Osteocyte (in vitro differentiated cells): ENCODE results near the gene PIK3C2G. TPM values are rescaled to one million over a fixed set of nuclear protein-coding genes. Genes with fewer than 3 reads are reported as not detected.

Experiments
- DNase-seq: peaks from one replicate; pipeline ENCODE4 v3.0.0; 2021; ENCODE audit warnings: mixed read lengths; ENCODE audit not compliant: unreplicated experiment; ENCODE audit errors: extremely low spot score
- H3K27ac Mint-ChIP-seq: one replicate; pipeline ENCODE4 v1.8.0; 2021; ENCODE audit warnings: mild to moderate bottlenecking, mixed read lengths; ENCODE audit not compliant: unreplicated experiment
- H3K27me3 Mint-ChIP-seq: one replicate; pipeline ENCODE4 v1.8.0; 2021; ENCODE audit warnings: mixed read lengths; ENCODE audit not compliant: unreplicated experiment
- H3K36me3 Mint-ChIP-seq: one replicate; pipeline ENCODE4 v1.8.0; 2021; ENCODE audit warnings: mixed read lengths; ENCODE audit not compliant: unreplicated experiment
- H3K4me1 Mint-ChIP-seq: one replicate; pipeline ENCODE4 v1.8.0; 2021; ENCODE audit warnings: mixed read lengths; ENCODE audit not compliant: unreplicated experiment
- H3K4me3 Mint-ChIP-seq: one replicate; pipeline ENCODE4 v1.8.0; 2021; ENCODE audit warnings: mild to moderate bottlenecking, moderate library complexity, mixed read lengths; ENCODE audit not compliant: unreplicated experiment
- H3K9me3 Mint-ChIP-seq: one replicate; pipeline ENCODE4 v1.8.0; 2021; ENCODE audit warnings: mixed read lengths; ENCODE audit not compliant: unreplicated experiment
- total RNA-seq: library from RNA; stranded (reverse); gene quantifications from 2 replicates; pipeline ENCODE4 v1.2.1, GENCODE V29; 2021
- TF ChIP-seq, protein P1 (sequence below): fragments of 200-600 bp; sonication (generic); IDR thresholded peaks from 2 replicates; pipeline ENCODE4 v1.5.0; 2021; ENCODE audit warnings: antibody characterized with exemption, mild to moderate bottlenecking, moderate library complexity

PIK3C2G gene
- total RNA-seq, 1 donor from 2014 or later: not detected

DNA sequence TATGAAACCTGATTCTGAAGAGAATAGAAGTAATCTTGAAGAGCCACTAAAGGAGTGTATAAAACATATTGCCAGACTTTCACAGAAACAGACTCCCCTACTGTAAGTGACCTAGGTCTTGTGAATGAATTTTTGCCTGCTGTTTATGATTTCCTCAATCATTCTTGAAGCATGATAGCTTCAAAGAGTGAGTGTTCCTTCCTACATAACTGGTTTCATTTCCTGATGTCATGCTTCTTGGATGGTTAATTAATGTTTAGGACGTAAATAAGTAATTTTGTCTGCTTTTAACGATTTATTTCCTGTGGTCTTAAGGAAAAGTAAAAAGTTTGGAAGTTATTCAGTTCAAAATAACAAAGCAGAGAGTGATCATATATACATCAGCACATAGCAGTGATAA is 129.8 kb downstream of the PIK3C2G start:
- H3K9me3 Mint-ChIP-seq: no peaks in the 10 kb centered on the region
- no peak for DNase-seq
- no peaks in the 10 kb centered on the region for H3K4me1 Mint-ChIP-seq
- TF ChIP-seq, protein P1, sequence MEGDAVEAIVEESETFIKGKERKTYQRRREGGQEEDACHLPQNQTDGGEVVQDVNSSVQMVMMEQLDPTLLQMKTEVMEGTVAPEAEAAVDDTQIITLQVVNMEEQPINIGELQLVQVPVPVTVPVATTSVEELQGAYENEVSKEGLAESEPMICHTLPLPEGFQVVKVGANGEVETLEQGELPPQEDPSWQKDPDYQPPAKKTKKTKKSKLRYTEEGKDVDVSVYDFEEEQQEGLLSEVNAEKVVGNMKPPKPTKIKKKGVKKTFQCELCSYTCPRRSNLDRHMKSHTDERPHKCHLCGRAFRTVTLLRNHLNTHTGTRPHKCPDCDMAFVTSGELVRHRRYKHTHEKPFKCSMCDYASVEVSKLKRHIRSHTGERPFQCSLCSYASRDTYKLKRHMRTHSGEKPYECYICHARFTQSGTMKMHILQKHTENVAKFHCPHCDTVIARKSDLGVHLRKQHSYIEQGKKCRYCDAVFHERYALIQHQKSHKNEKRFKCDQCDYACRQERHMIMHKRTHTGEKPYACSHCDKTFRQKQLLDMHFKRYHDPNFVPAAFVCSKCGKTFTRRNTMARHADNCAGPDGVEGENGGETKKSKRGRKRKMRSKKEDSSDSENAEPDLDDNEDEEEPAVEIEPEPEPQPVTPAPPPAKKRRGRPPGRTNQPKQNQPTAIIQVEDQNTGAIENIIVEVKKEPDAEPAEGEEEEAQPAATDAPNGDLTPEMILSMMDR: no peak
- H3K27ac Mint-ChIP-seq: no peak overlapping the region
- no peaks in the 10 kb centered on the region for H3K27me3 Mint-ChIP-seq
- no peaks in the 10 kb centered on the region for H3K36me3 Mint-ChIP-seq
- no peak overlapping the region for H3K4me3 Mint-ChIP-seq

DNA sequence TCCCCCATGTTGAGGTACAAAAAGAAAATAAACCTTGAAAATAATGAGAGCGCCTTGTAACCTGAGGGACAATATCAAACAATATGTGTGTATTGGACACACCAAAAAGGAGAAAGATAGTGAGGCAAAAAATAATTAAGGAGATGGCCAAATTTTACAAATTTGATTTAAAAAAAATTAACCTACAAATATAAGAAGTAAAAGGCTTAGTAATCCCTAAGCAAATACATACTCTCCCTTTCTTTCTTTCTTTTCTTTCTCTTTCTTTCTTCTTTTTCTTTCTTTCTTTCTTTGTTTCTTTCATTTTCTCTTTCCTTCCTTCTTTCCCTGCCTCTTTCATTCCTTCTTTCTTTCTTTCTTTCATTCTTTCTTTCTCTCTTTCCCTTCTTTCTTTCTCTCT is 133.4 kb downstream of the PIK3C2G start:
- Mint-ChIP-seq H3K4me1 (no peaks in the 10 kb centered on the region), H3K9me3 (no peaks in the 10 kb centered on the region), H3K27ac (no peak overlapping the region), H3K27me3 (no peaks in the 10 kb centered on the region), H3K4me3 (no peak overlapping the region), H3K36me3 (no peaks in the 10 kb centered on the region)
- TF ChIP-seq, protein P1: no peak
- no peak for DNase-seq

DNA sequence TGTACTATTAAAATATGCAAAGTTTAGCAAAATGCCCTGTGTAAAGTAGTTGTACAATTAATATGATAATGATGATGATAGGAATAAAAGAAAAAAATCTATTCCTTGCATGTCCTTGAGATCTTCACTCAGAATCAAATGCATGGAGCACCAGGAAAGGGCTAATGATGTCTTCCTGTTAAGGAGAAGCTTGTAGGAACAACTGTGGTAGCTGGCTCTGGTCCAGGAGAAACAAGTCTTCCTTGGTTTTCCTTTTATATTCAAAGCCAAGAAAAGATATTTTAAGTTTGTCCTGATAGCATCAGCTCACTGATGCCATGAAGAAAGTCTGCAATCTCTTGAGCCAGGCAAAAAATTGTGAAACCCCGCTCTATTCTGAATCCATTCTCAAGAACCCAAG is 138.9 kb downstream of the PIK3C2G start:
- Mint-ChIP-seq H3K27ac (no peak overlapping the region), H3K27me3 (no peaks in the 10 kb centered on the region), H3K36me3 (no peaks in the 10 kb centered on the region), H3K9me3 (no peaks in the 10 kb centered on the region), H3K4me1 (peaks cover 6% of the 10 kb centered on the region), H3K4me3 (no peak overlapping the region)
- TF ChIP-seq, protein P1: no peak
- no peak for DNase-seq

DNA sequence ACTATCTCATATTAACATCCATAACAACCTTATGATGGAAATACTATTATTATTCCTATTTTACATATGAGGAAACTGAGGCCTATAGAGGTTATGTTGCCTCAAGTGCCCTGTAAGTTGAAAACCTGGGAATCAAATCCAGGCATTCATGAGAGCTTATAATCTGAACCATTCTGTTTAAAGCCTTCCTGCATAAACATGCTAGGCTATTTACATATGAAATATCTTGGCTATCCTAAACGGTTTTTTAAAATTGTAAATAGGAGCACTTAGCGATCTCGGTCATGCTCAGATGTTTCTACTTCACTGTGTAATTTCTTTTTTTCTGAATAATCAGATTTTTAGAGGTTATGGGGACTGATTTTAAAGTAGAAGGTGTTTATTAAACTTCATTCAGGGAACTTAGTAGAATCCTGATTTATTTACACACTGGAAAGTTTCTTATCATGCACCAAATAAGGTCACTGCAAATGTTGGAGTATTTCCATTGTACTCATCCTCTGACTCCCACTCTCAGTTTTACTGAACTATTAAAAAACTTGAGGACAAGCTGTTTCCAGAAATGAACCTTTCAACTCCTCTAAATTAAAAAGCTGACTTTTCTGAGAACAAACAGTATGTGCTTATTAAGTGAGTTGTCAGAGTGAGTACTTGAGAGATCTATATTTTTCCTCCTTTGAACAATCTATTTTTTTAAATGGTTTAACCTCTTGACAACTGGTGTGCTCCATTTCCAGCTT is 141.7 kb downstream of the PIK3C2G start:
- Mint-ChIP-seq H3K4me3 (no peak overlapping the region), H3K27ac (no peak overlapping the region), H3K9me3 (no peaks in the 10 kb centered on the region), H3K4me1 (peaks cover 6% of the 10 kb centered on the region), H3K27me3 (no peaks in the 10 kb centered on the region), H3K36me3 (no peaks in the 10 kb centered on the region)
- TF ChIP-seq, protein P1: no peak
- DNase-seq: no peak

DNA sequence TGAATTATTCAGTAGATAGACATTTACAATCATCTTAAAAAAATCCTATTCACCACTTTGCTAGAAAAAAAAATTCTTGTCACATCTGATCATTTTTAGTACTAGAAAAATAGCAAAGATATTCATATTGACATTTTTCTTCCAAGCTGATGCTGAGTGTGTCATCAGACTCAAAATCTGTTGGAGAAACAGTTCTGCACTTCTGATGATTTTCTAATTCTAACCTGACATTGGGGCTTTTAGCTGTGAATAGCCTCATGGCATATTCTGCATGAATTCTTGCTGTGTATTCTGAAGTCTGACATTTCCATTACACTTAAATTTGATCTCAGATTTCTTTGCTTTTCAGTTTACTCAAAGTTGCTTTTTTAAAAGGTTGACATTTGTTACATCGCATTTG is 150.1 kb downstream of the PIK3C2G start:
- TF ChIP-seq, protein P1: no peak
- H3K4me1 Mint-ChIP-seq: no peaks in the 10 kb centered on the region
- H3K9me3 Mint-ChIP-seq: no peaks in the 10 kb centered on the region
- H3K27ac Mint-ChIP-seq: no peak overlapping the region
- no peak for DNase-seq
- no peaks in the 10 kb centered on the region for H3K27me3 Mint-ChIP-seq
- no peaks in the 10 kb centered on the region for H3K36me3 Mint-ChIP-seq
- H3K4me3 Mint-ChIP-seq: no peak overlapping the region
